CD8-positive, alpha-beta memory T cell (primary cell): Measurements from ENCODE around the gene SMIM20. TPM values are rescaled to one million over a fixed set of nuclear protein-coding genes. Genes with fewer than 3 reads are reported as not detected.
"Not testable (repeated sequence)": the region's sequence is repeated elsewhere in the genome, so short reads cannot be mapped to it uniquely, and the experiment has no call there.

Experiments
- CTCF ChIA-PET: fragments of 350-600 bp; sonication (Branson Sonifier 250); formaldehyde crosslinking; loops from one replicate; lab custom pipeline; 2021; ENCODE audit warnings: antibody characterized with exemption; lab: Charles Lee
- POLR2A ChIA-PET: fragments of 350-600 bp; sonication (Branson Sonifier 250); formaldehyde crosslinking; loops from one replicate; lab custom pipeline; 2021; ENCODE audit warnings: antibody characterized with exemption; lab: Charles Lee
- DNase-seq, 5 donors: peaks; one replicate each; pipeline versions ENCODE4 v3.0.0 to v3.0.0-alpha.2; 2020 to 2022; ENCODE audit warnings: mixed read lengths in 1 of 5
- H3K27ac ChIP-seq: one replicate; pipeline ENCODE4 v1.7.0; 2013; ENCODE audit warnings: low read depth, mild to moderate bottlenecking, low read length, moderate library complexity
- H3K27me3 ChIP-seq: 2 replicates; pipeline ENCODE4 v1.7.0; 2013; ENCODE audit warnings: low read length, mild to moderate bottlenecking; ENCODE audit not compliant: insufficient read depth, poor library complexity, severe bottlenecking
- H3K36me3 ChIP-seq: 2 replicates; pipeline ENCODE4 v1.7.0; 2013; ENCODE audit warnings: mild to moderate bottlenecking, low read length, moderate library complexity; ENCODE audit not compliant: insufficient read depth
- H3K4me1 ChIP-seq: 2 replicates; pipeline ENCODE4 v1.7.0; 2013; ENCODE audit warnings: mild to moderate bottlenecking, low read length, moderate library complexity; ENCODE audit not compliant: insufficient read depth
- H3K4me3 ChIP-seq: 2 replicates; pipeline ENCODE4 v1.7.0; 2013; ENCODE audit warnings: mild to moderate bottlenecking, low read length
- H3K9me3 ChIP-seq: 2 replicates; pipeline ENCODE4 v1.7.0; 2013; ENCODE audit warnings: mild to moderate bottlenecking, low read length
- H3K27ac Mint-ChIP-seq, 8 donors: one replicate each; pipeline ENCODE4 v1.8.0; 2020 to 2021; ENCODE audit warnings: mixed read lengths in 8 of 8, mild to moderate bottlenecking in 6 of 8, inconsistent platforms in 3 of 8, moderate library complexity in 3 of 8
- H3K27me3 Mint-ChIP-seq, 2 donors: one replicate each; pipeline ENCODE4 v1.8.0; 2020 to 2021; ENCODE audit warnings: mixed read lengths in 2 of 2, mild to moderate bottlenecking in 1 of 2, moderate library complexity in 1 of 2
- H3K36me3 Mint-ChIP-seq, 3 donors: one replicate each; pipeline ENCODE4 v1.8.0; 2020 to 2021; ENCODE audit warnings: mixed read lengths in 3 of 3, inconsistent platforms in 1 of 3, mild to moderate bottlenecking in 1 of 3
- H3K4me1 Mint-ChIP-seq, 3 donors: one replicate each; pipeline ENCODE4 v1.8.0; 2020 to 2021; ENCODE audit warnings: mixed read lengths in 3 of 3, inconsistent platforms in 1 of 3, mild to moderate bottlenecking in 1 of 3
- H3K4me3 Mint-ChIP-seq, 7 donors: one replicate each; pipeline ENCODE4 v1.8.0; 2020 to 2021; ENCODE audit warnings: mixed read lengths in 7 of 7, mild to moderate bottlenecking in 6 of 7, moderate library complexity in 4 of 7, inconsistent platforms in 2 of 7
- H3K9me3 Mint-ChIP-seq, 5 donors: one replicate each; pipeline ENCODE4 v1.8.0; 2020 to 2022; ENCODE audit warnings: mixed read lengths in 5 of 5, mild to moderate bottlenecking in 3 of 5, moderate library complexity in 2 of 5, inconsistent platforms in 1 of 5
- polyA plus RNA-seq: library from polyadenylated mRNA; unstranded; fragments of 300-500 nt; fragmentation: Illumina TruSeq; gene quantifications from one replicate; pipeline ENCODE4 v1.2.3, GENCODE V29; 2021
- total RNA-seq, 2 experiments: library from RNA; stranded (reverse); gene quantifications; one replicate each; pipeline ENCODE4 v1.2.3, GENCODE V29; 2021

Gene SMIM20
- total and polyA plus RNA-seq, 3 experiments from 2014 or later = 25.1 to 47.3 (median 28.5) TPM

- H3K27ac Mint-ChIP-seq = no peak overlapping the region
- no peak overlapping the region for H3K4me3 Mint-ChIP-seq
- Histone ChIP-seq H3K4me1 (no peaks in the 10 kb centered on the region), H3K9me3 (no peaks in the 10 kb centered on the region), H3K27me3 (no peaks in the 10 kb centered on the region), H3K27ac (no peak overlapping the region), H3K4me3 (no peak overlapping the region), H3K36me3 (no peaks in the 10 kb centered on the region)
- peaks cover 0 to 1% (median 0%) of the 10 kb centered on the region in 3 donors for H3K36me3 Mint-ChIP-seq
- H3K4me1 Mint-ChIP-seq = no peaks in the 10 kb centered on the region
- ChIA-PET CTCF (no interaction called here), POLR2A (no interaction called here)
- no peaks in the 10 kb centered on the region for H3K9me3 Mint-ChIP-seq
- H3K27me3 Mint-ChIP-seq = no peaks in the 10 kb centered on the region
- DNase-seq = no peak
These were observed 13.7 kb upstream of the SMIM20 start for GRCh38 chr4:25900310-25900709.

- POLR2A ChIA-PET = no interaction called here
- Histone ChIP-seq H3K9me3 (no peaks in the 10 kb centered on the region), H3K4me3 (no peak overlapping the region), H3K4me1 (no peaks in the 10 kb centered on the region), H3K27me3 (no peaks in the 10 kb centered on the region), H3K27ac (no peak overlapping the region), H3K36me3 (no peaks in the 10 kb centered on the region)
- no peak overlapping the region for H3K27ac Mint-ChIP-seq
- CTCF ChIA-PET = no interaction called here
- no peak for DNase-seq
- H3K4me1 Mint-ChIP-seq = no peaks in the 10 kb centered on the region
- H3K27me3 Mint-ChIP-seq = no peaks in the 10 kb centered on the region
- no peaks in the 10 kb centered on the region for H3K9me3 Mint-ChIP-seq
- H3K36me3 Mint-ChIP-seq = peaks cover 0 to 1% (median 0%) of the 10 kb centered on the region in 3 donors
- no peak overlapping the region for H3K4me3 Mint-ChIP-seq
These were observed 13.0 kb upstream of the SMIM20 start for GRCh38 chr4:25901030-25901430.

- Histone ChIP-seq H3K9me3 (no peaks in the 10 kb centered on the region), H3K36me3 (no peaks in the 10 kb centered on the region), H3K27ac (no peak overlapping the region), H3K4me1 (no peaks in the 10 kb centered on the region), H3K27me3 (no peaks in the 10 kb centered on the region), H3K4me3 (no peak overlapping the region)
- DNase-seq = no peak
- Mint-ChIP-seq H3K4me3 (no peak overlapping the region), H3K36me3 (peaks cover 0 to 12% (median 1%) of the 10 kb centered on the region in 3 donors), H3K27ac (peak overlapping the region in 1 of 8 donors; percentile 26), H3K9me3 (peaks cover 0 to 1% (median 0%) of the 10 kb centered on the region in 5 donors), H3K4me1 (no peaks in the 10 kb centered on the region), H3K27me3 (peaks cover 0 to 3% of the 10 kb centered on the region in 2 donors)
- ChIA-PET POLR2A (no interaction called here), CTCF (no interaction called here)
These were observed 9.9 kb upstream of the SMIM20 start for GRCh38 chr4:25903900-25904747.

- H3K4me1 ChIP-seq = no peaks in the 10 kb centered on the region
- CTCF ChIA-PET = no interaction called here
- POLR2A ChIA-PET = no interaction called here
- Mint-ChIP-seq H3K4me3 (no peak overlapping the region), H3K4me1 (no peaks in the 10 kb centered on the region), H3K36me3 (peaks cover 0 to 12% (median 1%) of the 10 kb centered on the region in 3 donors), H3K9me3 (peaks cover 0 to 1% (median 0%) of the 10 kb centered on the region in 5 donors), H3K27me3 (peaks cover 0 to 3% of the 10 kb centered on the region in 2 donors), H3K27ac (no peak overlapping the region)
- H3K4me3 ChIP-seq = no peak overlapping the region
- no peaks in the 10 kb centered on the region for H3K9me3 ChIP-seq
- no peaks in the 10 kb centered on the region for H3K27me3 ChIP-seq
- DNase-seq = no peak
- H3K27ac ChIP-seq = no peak overlapping the region
- H3K36me3 ChIP-seq = no peaks in the 10 kb centered on the region
These were observed 9.3 kb upstream of the SMIM20 start for GRCh38 chr4:25904748-25905082.

- Mint-ChIP-seq H3K36me3 (peaks cover 0 to 12% (median 1%) of the 10 kb centered on the region in 3 donors), H3K27ac (peak overlapping the region in 1 of 8 donors; percentile 9), H3K4me1 (no peaks in the 10 kb centered on the region), H3K4me3 (no peak overlapping the region), H3K27me3 (peaks cover 0 to 3% of the 10 kb centered on the region in 2 donors), H3K9me3 (peaks cover 0 to 1% (median 0%) of the 10 kb centered on the region in 5 donors)
- H3K9me3 ChIP-seq = no peaks in the 10 kb centered on the region
- ChIA-PET CTCF (no interaction called here), POLR2A (no interaction called here)
- H3K4me1 ChIP-seq = no peaks in the 10 kb centered on the region
- H3K4me3 ChIP-seq = no peak overlapping the region
- DNase-seq = no peak
- H3K27me3 ChIP-seq = no peaks in the 10 kb centered on the region
- no peaks in the 10 kb centered on the region for H3K36me3 ChIP-seq
- no peak overlapping the region for H3K27ac ChIP-seq
These were observed 8.6 kb upstream of the SMIM20 start for GRCh38 chr4:25905371-25905770.

GRCh38 chr4:25906113-25906512, 7.9 kb upstream of the SMIM20 start:
- H3K36me3 ChIP-seq, H3K27ac ChIP-seq, H3K9me3 Mint-ChIP-seq, H3K27me3 ChIP-seq, H3K9me3 ChIP-seq, H3K4me3 Mint-ChIP-seq, H3K4me3 ChIP-seq, POLR2A ChIA-PET, H3K27me3 Mint-ChIP-seq, H3K4me1 ChIP-seq, CTCF ChIA-PET, H3K4me1 Mint-ChIP-seq, H3K27ac Mint-ChIP-seq, DNase-seq: not testable (repeated sequence)
- peaks cover 0 to 12% (median 1%) of the 10 kb centered on the region in 3 donors for H3K36me3 Mint-ChIP-seq

- Mint-ChIP-seq H3K4me1 (peaks cover 8 to 9% (median 9%) of the 10 kb centered on the region in 3 donors), H3K27me3 (peaks cover 0 to 3% of the 10 kb centered on the region in 2 donors), H3K9me3 (peaks cover 0 to 1% (median 0%) of the 10 kb centered on the region in 5 donors), H3K4me3 (no peak overlapping the region), H3K27ac (no peak overlapping the region), H3K36me3 (peaks cover 0 to 12% (median 2%) of the 10 kb centered on the region in 3 donors)
- H3K27me3 ChIP-seq = no peaks in the 10 kb centered on the region
- H3K27ac ChIP-seq = no peak overlapping the region
- POLR2A ChIA-PET = no interaction called here
- no peak for DNase-seq
- H3K36me3 ChIP-seq = no peaks in the 10 kb centered on the region
- H3K4me1 ChIP-seq = peaks cover 6% of the 10 kb centered on the region
- CTCF ChIA-PET = no interaction called here
- no peak overlapping the region for H3K4me3 ChIP-seq
- H3K9me3 ChIP-seq = no peaks in the 10 kb centered on the region
These were observed 5.5 kb upstream of the SMIM20 start for GRCh38 chr4:25908491-25908901.

- H3K4me1 ChIP-seq = peaks cover 19% of the 10 kb centered on the region
- peaks cover 0 to 1% (median 0%) of the 10 kb centered on the region in 5 donors for H3K9me3 Mint-ChIP-seq
- ChIA-PET POLR2A (no interaction called here), CTCF (interaction anchor here (1.1 kb wide), 1 partner anchor 10 kb away, joined by 3 read pairs; no protein-coding TSS in a partner anchor)
- peaks cover 0 to 12% (median 11%) of the 10 kb centered on the region in 3 donors for H3K36me3 Mint-ChIP-seq
- no peaks in the 10 kb centered on the region for H3K9me3 ChIP-seq
- H3K4me3 ChIP-seq = no peak overlapping the region
- no peaks in the 10 kb centered on the region for H3K27me3 ChIP-seq
- H3K4me3 Mint-ChIP-seq = peak overlapping the region in 2 of 7 donors; percentile 60 to 69
- no peak for DNase-seq
- peaks cover 0 to 3% of the 10 kb centered on the region in 2 donors for H3K27me3 Mint-ChIP-seq
- H3K36me3 ChIP-seq = no peaks in the 10 kb centered on the region
- H3K27ac Mint-ChIP-seq = peak overlapping the region in 2 of 8 donors; percentile 22 to 73
- peaks cover 18 to 27% (median 21%) of the 10 kb centered on the region in 3 donors for H3K4me1 Mint-ChIP-seq
- H3K27ac ChIP-seq = no peak overlapping the region
These were observed 2.7 kb upstream of the SMIM20 start for GRCh38 chr4:25911356-25911755.
